Endodermal cell (in vitro differentiated cells): ENCODE results near the gene RNGTT. TPM values are rescaled to one million over a fixed set of nuclear protein-coding genes. Genes with fewer than 3 reads are reported as not detected.

ENCODE experiments used
- DNase-seq: peaks from one replicate; pipeline ENCODE4 v3.0.0-alpha.2; 2017
- H3K27ac ChIP-seq: 2 replicates; pipeline ENCODE4 v1.5.1; 2013; ENCODE audit warnings: mild to moderate bottlenecking, low read depth, low read length, moderate library complexity
- H3K27me3 ChIP-seq: 2 replicates; pipeline ENCODE4 v1.6.1; 2013; ENCODE audit warnings: mild to moderate bottlenecking, low read length, moderate library complexity; ENCODE audit not compliant: insufficient read depth, control insufficient read depth, poor library complexity, severe bottlenecking
- H3K36me3 ChIP-seq: 2 replicates; pipeline ENCODE4 v1.7.0; 2013; ENCODE audit warnings: mild to moderate bottlenecking, low read length, moderate library complexity; ENCODE audit not compliant: control insufficient read depth, insufficient read depth
- H3K4me1 ChIP-seq: one replicate; pipeline ENCODE4 v1.7.0; 2013; ENCODE audit warnings: low read length; ENCODE audit not compliant: control insufficient read depth, insufficient read depth
- H3K4me3 ChIP-seq: 2 replicates; pipeline ENCODE4 v1.5.1; 2013; ENCODE audit warnings: mild to moderate bottlenecking, low read length, moderate library complexity
- H3K9ac ChIP-seq: 2 replicates; pipeline ENCODE4 v1.6.1; 2013; ENCODE audit warnings: mild to moderate bottlenecking, low read length, moderate library complexity; ENCODE audit not compliant: poor library complexity, severe bottlenecking; ENCODE audit errors: extremely low read depth
- H3K9me3 ChIP-seq: 2 replicates; pipeline ENCODE4 v1.6.1; 2013; ENCODE audit warnings: mild to moderate bottlenecking, low read length, moderate library complexity; ENCODE audit not compliant: control insufficient read depth
- H3K27ac Mint-ChIP-seq: 2 replicates; pipeline ENCODE4 v1.8.0; 2020; ENCODE audit warnings: mixed read lengths
- H3K27me3 Mint-ChIP-seq: 2 replicates; pipeline ENCODE4 v1.8.0; 2021; ENCODE audit warnings: mild to moderate bottlenecking, mixed read lengths; ENCODE audit not compliant: insufficient read depth
- H3K36me3 Mint-ChIP-seq: 2 replicates; pipeline ENCODE4 v1.8.0; 2020; ENCODE audit warnings: low read depth, mixed read lengths
- H3K4me1 Mint-ChIP-seq: 2 replicates; pipeline ENCODE4 v1.8.0; 2020; ENCODE audit warnings: mixed read lengths
- H3K4me3 Mint-ChIP-seq: 2 replicates; pipeline ENCODE4 v1.8.0; 2020; ENCODE audit warnings: mild to moderate bottlenecking, moderate library complexity, mixed read lengths
- H3K9me3 Mint-ChIP-seq: 2 replicates; pipeline ENCODE4 v1.8.0; 2020; ENCODE audit warnings: mild to moderate bottlenecking, mixed read lengths
- CTCF ChIP-seq: fragments of 200-600 bp; sonication (generic); conservative IDR thresholded peaks from 2 replicates; pipeline ENCODE4 v1.5.0; 2021; ENCODE audit warnings: antibody characterized with exemption, mild to moderate bottlenecking
- WGBS, 2 experiments: methylation state at CpG; one replicate each; pipeline versions ENCODE4 v1.1.5 to v1.1.7; 2013; ENCODE audit warnings: missing lambda C conversion rate in 2 of 2, mixed read lengths in 1 of 2; ENCODE audit not compliant: insufficient coverage in 1 of 2, insufficient read length in 1 of 2; 5-methylcytosine and 5-hydroxymethylcytosine counted together
- total RNA-seq, 2 donors: library from RNA; stranded (reverse); fragmentation: NEBNext Ultra II Directional in 1 of 2; extraction: Animal tissue kit (Norgen Biotek cat#: 25700) in 1 of 2; gene quantifications; 2 replicates in 1 of 2; 3 replicates in 1 of 2; pipeline ENCODE4 v1.2.1, GENCODE V29; 2021

Gene RNGTT
- total RNA-seq, 2 donors from 2014 or later = 21.5 to 28.7 TPM

- no peak overlapping the region for H3K4me3 Mint-ChIP-seq
- Histone ChIP-seq H3K4me3 (no peak overlapping the region), H3K9me3 (peaks cover 49% of the 10 kb centered on the region), H3K4me1 (no peaks in the 10 kb centered on the region), H3K36me3 (peaks cover 7% of the 10 kb centered on the region), H3K27me3 (no peaks in the 10 kb centered on the region), H3K9ac (no peak overlapping the region), H3K27ac (no peak overlapping the region)
- no peaks in the 10 kb centered on the region for H3K27me3 Mint-ChIP-seq
- H3K27ac Mint-ChIP-seq = no peak overlapping the region
- H3K4me1 Mint-ChIP-seq = no peaks in the 10 kb centered on the region
- peaks cover 54% of the 10 kb centered on the region for H3K36me3 Mint-ChIP-seq
- DNase-seq = no peak
- H3K9me3 Mint-ChIP-seq = peaks cover 48% of the 10 kb centered on the region
- WGBS, 2 experiments = 92 to 93% methylated on average over 2 of the region's 2 CpGs
- no peak for TF ChIP-seq CTCF
Observed at GRCh38 chr6:88671624-88672023, 291.8 kb downstream of the RNGTT start.

- Histone ChIP-seq H3K27ac (no peak overlapping the region), H3K27me3 (no peaks in the 10 kb centered on the region), H3K4me3 (peak overlapping the region; percentile 38), H3K9ac (no peak overlapping the region), H3K36me3 (peaks cover 4% of the 10 kb centered on the region), H3K9me3 (peaks cover 49% of the 10 kb centered on the region), H3K4me1 (no peaks in the 10 kb centered on the region)
- Mint-ChIP-seq H3K36me3 (peaks cover 57% of the 10 kb centered on the region), H3K9me3 (peaks cover 48% of the 10 kb centered on the region), H3K4me1 (no peaks in the 10 kb centered on the region), H3K4me3 (no peak overlapping the region), H3K27me3 (no peaks in the 10 kb centered on the region), H3K27ac (no peak overlapping the region)
- TF ChIP-seq CTCF = no peak
- no peak for DNase-seq
- 94 to 100% methylated on average over 1 to 3 of the region's 3 CpGs for WGBS, 2 experiments
Observed at GRCh38 chr6:88670369-88670768, 293.0 kb downstream of the RNGTT start.

DNA sequence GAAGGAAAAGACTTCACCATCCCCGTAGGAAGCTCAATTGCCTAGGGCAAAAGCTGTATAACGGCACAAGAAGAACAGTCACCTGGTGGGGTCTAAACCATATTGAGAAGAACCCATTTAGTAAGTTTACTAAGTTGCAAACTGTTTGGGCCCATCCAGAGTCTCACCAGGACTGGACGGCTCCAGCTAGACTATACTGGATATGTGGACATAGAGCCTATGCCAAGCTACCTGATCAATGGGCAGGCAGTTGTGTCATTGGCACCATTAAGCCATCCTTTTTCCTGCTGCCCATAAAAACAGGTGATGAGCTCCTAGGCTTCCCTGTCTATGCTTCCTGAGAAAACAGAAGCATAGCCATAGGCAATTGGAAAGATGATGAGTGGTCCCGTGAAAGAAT, 293.9 kb downstream of the RNGTT start:
- no peaks in the 10 kb centered on the region for H3K27me3 Mint-ChIP-seq
- no peak for TF ChIP-seq CTCF
- H3K4me1 ChIP-seq = no peaks in the 10 kb centered on the region
- H3K27ac Mint-ChIP-seq = no peak overlapping the region
- H3K27ac ChIP-seq = no peak overlapping the region
- 90 to 94% methylated on average over 4 of the region's 4 CpGs for WGBS, 2 experiments
- H3K4me1 Mint-ChIP-seq = no peaks in the 10 kb centered on the region
- peak overlapping the region; percentile 38 for H3K4me3 ChIP-seq
- peaks cover 44% of the 10 kb centered on the region for H3K9me3 Mint-ChIP-seq
- H3K4me3 Mint-ChIP-seq = no peak overlapping the region
- H3K9ac ChIP-seq = no peak overlapping the region
- DNase-seq = no peak
- no peaks in the 10 kb centered on the region for H3K27me3 ChIP-seq
- peaks cover 55% of the 10 kb centered on the region for H3K36me3 Mint-ChIP-seq
- peaks cover 49% of the 10 kb centered on the region for H3K9me3 ChIP-seq
- peaks cover 4% of the 10 kb centered on the region for H3K36me3 ChIP-seq
